ENCODE results near the gene PAPPA2.
A peak's percentile ranks its signal among the peaks of the same experiment; 100 is the strongest.
"Not testable (repeated sequence)": the region's sequence is repeated elsewhere in the genome, so short reads cannot be mapped to it uniquely, and the experiment has no call there.

The PAPPA2 gene

GRCh38 chr1:176556288-176556687 lies 93.3 kb downstream of the PAPPA2 start:
- no peak for DNase-seq

GRCh38 chr1:176557543-176558258 lies 94.7 kb downstream of the PAPPA2 start:
- no peak for DNase-seq

- DNase-seq: no peak
Observed at GRCh38 chr1:176558561-176558960, 95.6 kb downstream of the PAPPA2 start.

GRCh38 chr1:176559474-176559873 lies 96.5 kb downstream of the PAPPA2 start:
- no peak for DNase-seq

GRCh38 chr1:176559878-176560277 lies 96.9 kb downstream of the PAPPA2 start:
- DNase-seq: peak; percentile 1

DNA sequence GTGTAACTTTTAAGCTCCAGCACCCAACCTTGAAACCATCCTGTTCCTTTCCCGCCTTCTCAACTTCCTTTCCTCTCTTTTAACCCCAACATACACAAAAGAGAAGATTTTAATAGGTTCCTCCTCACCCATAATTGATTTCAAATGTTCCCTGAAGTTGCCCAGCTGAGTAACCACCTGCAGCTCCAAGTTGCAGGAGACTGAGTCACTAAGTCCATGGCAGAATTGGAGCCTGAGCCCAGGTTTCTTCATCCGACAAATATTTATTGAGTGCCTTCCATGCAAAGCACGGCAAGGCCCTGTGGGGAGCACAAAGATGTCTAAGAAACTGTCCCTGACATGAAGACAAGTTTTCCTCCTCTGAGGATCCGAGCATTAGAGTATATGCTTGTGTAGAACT lies 97.7 kb downstream of the PAPPA2 start:
- no peak for DNase-seq

DNA sequence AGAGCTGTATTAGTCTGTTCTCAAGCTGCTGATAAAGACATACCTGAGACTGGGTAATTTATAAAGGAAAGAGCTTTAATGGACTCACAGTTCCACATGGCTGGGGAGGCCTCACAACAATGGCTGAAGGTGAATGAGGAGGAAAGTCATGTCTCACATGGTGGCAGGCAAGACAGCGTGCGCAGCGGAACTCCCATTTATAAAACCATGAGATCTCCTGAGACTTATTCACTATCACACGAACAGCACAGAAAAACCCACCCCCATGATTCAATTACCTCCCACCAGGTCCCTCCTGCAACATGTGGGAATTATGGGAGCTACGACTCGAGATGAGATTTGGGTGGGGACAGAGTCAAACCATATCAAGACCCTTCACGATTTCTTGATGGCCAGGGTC lies 98.8 kb downstream of the PAPPA2 start:
- DNase-seq: not testable (repeated sequence)

- no peak for DNase-seq
Observed at GRCh38 chr1:176566004-176566975, 103.3 kb downstream of the PAPPA2 start.

DNA sequence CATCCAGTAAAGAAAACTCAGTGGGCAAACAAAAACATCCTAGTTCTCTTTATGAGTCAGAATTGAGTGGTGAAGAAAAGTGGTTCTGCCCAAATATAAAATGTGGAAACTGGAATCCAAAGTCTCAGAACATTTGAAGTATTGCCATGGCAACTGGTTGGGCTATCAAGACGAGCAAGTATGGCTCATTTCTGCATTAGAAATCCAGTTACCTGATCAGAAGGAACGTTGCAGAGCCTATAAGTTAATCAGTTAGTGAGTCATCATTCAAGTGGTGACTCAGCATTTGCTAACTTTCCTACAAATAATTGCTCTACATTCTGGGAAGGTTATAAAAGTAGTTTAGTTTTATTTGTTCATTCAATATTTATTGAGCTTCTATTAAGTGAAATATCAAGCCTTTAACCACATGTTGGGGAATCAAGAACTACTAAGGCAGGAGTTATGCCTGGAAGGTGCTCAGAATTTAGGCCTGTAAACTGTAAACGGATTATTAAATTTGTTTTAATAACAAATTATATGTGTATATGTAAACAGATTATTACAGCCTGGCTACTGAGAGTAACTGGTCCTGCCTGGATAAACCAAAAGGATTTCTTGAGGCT lies 104.3 kb downstream of the PAPPA2 start:
- DNase-seq: no peak

GRCh38 chr1:176568185-176568584 lies 105.2 kb downstream of the PAPPA2 start:
- DNase-seq: no peak

GRCh38 chr1:176574756-176575155 lies 111.8 kb downstream of the PAPPA2 start:
- no peak for DNase-seq

DNA sequence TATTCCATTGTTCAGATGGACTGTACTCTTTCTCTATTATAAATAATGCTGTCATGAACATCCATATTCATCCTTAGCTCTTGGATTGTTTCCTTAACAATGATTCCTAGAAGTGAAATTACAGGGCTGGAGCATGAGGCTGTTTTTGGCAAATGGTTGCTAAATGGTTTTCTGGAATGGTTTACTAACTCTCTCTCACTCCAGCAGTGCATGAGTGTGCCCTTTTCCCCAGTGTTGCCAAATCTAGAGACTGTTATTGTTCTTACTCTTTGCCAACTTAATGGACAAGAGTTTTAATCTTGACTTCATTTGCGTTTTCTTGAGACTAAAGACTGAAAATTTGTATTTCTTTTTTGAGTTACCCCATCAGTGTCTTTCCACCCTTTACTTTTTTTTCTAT lies 113.0 kb downstream of the PAPPA2 start:
- no peak for DNase-seq

DNA sequence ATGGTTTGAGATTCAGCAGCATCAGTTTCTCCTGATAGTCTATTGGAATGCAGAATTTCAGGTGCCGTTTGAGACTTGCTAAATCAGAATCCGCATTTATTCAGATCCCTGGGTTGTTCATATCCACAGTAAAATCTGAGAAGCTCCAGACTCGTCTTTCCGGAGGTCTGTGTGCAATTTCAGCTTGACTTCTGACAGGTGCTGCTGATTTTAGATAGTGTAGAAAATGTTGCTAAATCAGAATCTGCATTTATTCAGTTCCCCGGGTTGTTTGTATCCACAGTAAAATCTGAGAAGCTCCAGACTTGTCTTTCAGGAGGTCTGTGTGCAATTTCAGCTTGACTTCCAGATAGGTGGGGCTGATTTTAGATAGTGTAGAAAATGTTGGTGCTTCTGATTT lies 113.7 kb downstream of the PAPPA2 start:
- no peak for DNase-seq

DNA sequence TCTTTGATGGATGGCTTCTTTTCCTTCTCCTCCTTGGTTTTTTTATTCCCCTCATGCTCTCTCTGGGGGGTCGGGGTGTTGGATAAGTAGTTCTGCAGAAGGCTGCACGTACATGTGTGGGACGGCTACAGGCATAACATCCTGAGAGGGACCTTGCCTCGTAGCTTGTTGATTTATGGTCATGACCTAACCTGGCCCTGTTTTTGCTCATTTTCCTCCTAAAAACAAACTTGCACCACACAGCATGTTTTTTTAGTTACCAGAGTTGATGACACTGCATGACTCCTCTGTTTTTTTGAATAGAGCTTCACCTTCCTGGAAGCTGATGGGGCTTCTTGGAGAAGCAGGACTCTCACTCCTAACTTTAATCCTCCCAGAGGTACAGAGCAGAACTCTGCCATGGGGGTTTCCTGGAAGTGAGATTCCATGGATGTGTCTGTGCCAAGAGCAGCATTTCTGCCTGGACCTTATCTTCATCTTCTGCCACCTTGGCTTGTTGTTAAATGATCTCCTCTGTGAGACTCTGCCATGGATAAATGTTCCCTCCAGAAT lies 114.7 kb downstream of the PAPPA2 start:
- DNase-seq: no peak

GRCh38 chr1:176579087-176579486 lies 116.1 kb downstream of the PAPPA2 start:
- no peak for DNase-seq

DNA sequence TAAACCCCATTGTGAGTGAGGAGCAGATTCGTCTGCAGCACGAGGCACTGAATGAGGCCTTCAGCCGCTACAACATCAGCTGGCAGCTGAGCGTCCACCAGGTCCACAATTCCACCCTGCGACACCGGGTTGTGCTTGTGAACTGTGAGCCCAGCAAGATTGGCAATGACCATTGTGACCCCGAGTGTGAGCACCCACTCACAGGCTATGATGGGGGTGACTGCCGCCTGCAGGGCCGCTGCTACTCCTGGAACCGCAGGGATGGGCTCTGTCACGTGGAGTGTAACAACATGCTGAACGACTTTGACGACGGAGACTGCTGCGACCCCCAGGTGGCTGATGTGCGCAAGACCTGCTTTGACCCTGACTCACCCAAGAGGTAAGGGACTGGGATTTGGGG lies 132.2 kb downstream of the PAPPA2 start:
- DNase-seq: no peak

GRCh38 chr1:176601348-176601747 lies 138.4 kb downstream of the PAPPA2 start:
- no peak for DNase-seq

DNA sequence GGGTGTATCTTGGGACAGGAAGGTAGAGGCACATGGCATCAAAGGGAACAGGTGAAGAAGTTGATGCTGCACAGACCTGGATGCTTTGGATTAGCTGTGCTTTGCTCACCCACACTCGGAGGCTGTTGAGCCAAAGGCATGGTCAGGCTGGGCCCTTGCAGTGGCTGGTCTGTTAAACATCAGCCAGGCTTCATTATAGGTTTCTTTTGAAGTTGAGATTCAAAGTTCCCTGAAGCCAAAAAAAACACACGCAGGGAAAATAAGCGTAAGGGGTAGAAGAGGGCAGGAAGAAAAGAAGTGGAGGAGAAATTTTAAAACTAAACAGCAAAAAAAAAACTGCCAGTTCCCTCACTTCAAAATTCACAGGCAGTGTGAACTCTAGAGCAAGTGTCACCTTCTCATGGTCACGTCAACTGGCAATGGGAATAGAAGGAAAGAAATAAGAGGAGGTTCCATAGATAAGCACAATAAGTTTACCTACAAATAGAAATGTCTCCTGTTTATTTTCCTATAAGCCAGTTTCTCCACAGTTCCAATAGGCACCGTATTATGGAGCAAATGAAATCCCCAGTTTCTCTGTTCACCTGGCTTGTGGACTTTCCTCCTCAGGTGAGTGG lies 139.5 kb downstream of the PAPPA2 start:
- DNase-seq: no peak

- no peak for DNase-seq
Observed at GRCh38 chr1:176603696-176604095, 140.7 kb downstream of the PAPPA2 start.

GRCh38 chr1:176604461-176604860 lies 141.5 kb downstream of the PAPPA2 start:
- no peak for DNase-seq

GRCh38 chr1:176605176-176605575 lies 142.2 kb downstream of the PAPPA2 start:
- no peak for DNase-seq

GRCh38 chr1:176609556-176610408 lies 146.8 kb downstream of the PAPPA2 start:
- DNase-seq: no peak
